ENCODE data around the gene SYPL2.

Gene SYPL2

DNA sequence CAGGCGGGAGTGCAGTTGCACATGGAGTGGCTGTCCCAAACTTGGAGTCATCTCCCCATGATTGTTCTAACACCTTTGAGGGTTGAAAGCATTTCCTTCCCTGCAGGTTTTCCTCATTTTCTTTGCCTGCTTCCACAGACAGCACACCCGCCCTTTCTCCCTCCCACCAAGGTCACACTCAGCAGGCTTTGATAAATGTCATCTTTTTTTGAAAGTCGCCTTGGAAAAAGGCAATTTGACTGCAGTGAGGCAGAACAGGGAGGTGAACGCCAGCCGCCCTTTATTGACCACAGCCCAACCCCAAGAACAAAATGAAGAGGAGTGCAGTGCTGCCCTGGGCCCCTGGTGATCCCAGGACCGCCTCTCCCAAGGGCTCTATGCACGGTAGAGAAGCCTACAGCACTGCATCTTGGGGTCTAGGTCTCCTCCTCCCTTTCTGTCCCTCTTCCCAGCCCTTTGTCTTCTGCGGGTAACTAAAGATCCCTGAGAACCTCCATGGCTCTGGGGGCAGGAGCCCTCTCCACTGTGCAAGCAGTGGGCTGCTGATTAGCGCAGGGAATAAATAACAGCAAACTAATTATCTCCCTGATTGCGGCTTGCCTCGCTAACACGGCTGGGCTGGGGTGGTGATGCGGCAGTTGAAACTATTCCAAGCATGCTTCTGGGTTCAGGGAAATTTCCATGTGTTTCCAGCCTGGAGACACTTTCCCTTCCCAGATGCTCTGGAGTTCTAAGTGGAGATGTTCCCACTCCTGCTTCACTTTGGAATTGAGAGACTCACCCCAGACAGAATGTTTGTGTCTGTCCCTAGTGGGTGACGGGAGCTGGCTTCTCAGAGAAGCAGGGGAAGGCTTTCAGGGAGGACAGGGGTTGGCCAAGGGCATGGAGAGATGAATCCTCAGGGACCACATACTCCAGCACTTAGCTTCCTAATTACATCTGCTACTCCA lies 54.9 kb downstream of the SYPL2 start:
- DNase-seq, result no peak

DNA sequence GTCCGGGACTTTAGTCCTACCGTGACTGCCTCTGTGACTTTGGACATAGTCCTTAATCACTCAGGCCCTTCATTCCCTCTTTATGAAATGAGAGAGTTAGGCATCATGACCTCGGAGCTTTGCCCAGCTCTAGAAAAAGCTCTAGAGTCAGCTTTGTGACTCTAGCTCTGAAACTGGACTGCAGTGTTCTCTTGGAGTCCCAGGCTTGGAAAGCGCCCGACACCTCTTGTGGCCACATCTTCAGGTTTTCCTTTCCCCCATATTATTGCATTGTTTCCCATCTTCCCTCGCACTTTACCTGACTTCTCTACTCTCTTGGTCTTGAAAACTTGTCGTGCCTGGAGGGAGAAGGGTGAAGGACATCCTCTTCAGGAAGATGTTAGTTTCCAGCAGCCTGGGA lies 55.7 kb downstream of the SYPL2 start:
- DNase-seq, result no peak

DNA sequence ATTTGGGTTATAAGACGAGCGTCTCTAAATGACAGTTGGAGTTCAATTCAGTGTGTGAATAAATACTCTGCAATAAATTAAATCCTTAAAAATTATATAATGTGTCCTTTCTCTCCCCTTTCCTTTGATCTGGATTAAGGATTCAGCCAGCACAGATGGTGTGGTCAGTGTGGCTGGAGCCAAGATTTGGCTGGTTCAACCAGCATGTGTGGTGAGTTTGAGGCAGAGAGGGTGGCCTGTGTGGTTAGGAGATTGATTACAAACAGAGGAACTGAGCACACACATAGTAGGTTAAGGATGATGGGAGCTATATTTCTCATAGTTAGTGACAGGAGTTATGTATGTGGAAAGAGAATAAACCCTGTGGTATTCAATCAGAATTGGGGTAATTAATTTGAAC lies 57.4 kb downstream of the SYPL2 start:
- DNase-seq, result no peak

DNA sequence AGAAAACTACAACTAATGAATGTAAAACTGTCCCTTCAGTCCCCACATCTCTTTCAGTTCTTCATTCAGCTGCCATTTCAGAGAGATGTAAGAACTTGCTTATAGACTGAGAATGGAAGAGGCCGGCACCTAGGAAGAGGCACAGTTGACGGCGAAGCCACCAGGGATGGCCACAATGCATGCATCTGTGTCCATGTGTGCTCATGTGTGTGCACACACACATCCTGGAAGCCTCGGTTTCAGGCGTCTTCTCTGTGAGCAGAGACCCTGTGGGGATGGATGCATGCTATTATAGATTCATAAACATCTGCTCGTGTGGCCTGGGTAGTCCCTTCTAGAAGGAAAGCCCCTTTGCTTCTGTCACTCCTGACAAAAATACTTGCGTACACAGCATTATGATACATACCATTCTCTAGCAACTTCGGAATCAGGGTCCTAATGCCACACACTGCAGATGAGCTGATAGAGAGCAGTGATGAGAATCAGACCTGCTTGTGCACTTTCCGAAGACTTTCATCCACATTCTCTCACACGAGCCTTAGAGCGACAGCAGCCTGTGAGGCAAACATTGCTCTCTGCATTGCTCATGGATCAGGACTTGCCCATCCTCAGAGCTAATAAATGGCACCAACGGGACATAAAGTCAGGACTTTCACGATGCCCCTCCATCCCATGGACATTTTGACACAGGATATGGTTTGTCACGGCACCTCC lies 60.9 kb downstream of the SYPL2 start:
- no peak for DNase-seq

- DNase-seq, result no peak
These were observed 61.7 kb downstream of the SYPL2 start for GRCh38 chr1:109527846-109528695.

DNA sequence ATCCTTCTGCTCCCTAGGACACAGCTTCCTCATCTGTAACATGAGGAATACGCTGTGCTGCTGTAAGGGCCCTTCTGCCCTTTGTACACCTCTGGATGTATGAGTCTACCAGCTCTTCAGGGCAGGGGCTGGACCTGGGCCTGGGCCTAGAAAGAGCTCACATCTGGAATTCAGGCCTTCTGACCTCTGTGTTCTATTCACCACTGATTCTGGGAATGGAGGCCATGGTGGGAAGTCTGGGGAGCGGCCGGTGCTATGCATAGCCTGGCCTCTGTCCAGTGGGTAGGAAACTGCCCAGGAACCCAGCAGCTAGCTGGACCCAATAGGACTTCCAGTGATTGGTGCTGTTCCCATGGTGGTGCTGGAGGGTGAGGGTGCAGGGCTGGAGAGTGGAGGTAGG lies 62.4 kb downstream of the SYPL2 start:
- no peak for DNase-seq

DNA sequence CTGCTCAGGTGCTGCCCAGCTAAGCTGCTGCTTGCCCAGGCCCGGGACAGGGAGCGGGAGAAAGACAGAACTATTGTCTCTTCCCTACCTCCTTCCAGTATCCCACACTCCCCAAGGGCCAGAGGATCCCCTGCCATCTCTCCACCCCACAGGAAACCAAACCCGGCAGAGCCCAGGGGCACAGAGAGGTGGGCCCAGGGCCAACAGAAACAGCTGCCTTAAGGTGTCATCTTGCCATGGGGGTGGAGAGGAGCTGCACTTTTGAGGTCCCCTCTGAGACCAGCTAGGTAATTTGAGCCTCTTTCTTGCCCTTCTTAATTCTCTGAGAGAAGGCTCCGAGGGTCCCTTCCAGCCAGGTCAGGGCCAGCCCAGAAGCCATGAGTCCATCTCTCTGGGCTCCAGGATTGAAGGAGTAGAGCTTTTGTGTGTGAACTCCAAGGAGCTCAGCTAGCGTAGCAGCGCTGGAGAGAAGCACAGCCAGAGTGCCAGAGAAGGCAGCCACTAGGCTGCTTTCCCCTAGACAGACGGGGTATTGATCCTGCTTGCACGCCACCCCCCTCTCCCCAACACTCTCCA lies 63.6 kb downstream of the SYPL2 start:
- no peak for DNase-seq

DNA sequence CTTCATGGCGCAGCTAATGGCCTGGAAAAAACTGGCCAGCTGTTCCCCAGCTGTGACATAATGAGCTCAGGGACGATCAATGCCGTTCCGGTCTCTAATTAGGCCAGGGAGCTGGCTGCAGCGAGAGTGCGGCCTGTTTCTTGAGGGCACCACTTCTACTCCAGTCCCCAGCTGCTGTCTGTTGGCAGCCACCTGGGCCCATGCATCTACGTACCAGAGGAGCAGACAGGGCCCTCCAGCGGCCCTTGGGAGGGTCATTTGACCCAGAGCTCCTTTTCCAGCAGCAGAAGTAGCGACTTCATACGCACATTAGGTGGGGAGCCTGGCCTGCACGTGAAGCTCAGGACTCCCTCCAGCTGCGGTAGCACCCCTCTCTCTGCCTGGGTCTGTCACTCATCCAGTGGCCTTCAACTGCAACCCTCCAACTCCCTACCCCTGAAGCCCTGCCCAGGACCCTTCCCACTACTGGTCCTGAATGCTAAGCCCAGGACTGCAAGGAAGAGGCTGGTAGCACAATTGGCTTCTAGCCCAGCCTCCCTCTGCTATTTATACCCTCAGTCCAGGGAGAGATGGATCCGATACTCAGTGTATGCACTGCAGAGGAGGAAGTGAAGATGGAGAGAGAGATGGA lies 64.2 kb downstream of the SYPL2 start:
- no peak for DNase-seq

GRCh38 chr1:109531380-109531779 lies 65.0 kb downstream of the SYPL2 start:
- DNase-seq, result no peak
